ENCODE measurements around the gene TCFL5.

TCFL5 gene

DNA sequence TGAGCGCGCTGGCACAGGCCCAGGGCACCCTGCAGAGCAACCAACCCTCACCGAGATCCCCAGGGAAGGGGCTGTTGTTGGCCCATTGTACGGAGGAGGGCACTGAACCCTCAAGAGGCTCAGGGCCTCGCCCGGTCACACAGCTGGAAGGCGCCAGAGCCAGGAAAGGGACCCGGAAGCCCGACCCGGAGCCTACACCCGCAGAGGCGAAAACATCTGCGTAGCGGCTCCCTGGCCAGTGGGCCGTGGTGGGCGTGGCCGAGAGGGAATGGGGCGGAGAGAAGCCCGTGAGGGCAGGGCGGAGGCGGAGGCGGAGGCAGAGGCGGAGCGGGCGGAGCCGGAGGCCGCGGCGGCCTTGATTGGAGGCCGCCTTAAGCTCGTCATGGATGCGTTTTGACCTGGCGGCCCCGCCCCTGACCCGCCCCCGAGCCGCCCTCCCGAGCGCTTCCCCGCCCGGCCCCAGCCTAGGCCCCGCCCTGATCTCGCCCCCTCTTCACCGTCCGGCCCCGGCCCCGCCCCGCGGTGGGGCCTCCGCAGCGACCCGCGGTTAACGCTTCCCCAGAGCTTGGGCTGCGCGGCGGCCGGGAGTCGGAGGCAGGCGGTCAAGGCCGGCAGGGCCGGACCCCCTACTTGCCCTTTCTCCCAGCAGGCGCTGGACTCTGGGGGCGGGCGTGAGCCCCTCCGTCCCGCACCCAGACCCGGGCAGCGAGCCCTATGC lies 67.5 kb downstream of the TCFL5 start:
- DNase-seq, result peak; percentile 82

GRCh38 chr20:62793757-62794006 lies 67.9 kb downstream of the TCFL5 start:
- DNase-seq, result no peak

GRCh38 chr20:62792940-62793756 lies 68.5 kb downstream of the TCFL5 start:
- no peak for DNase-seq

GRCh38 chr20:62792182-62792939 lies 69.3 kb downstream of the TCFL5 start:
- no peak for DNase-seq

GRCh38 chr20:62791301-62792181 lies 70.1 kb downstream of the TCFL5 start:
- DNase-seq, result peak; percentile 70

Data from DMS 273 treated with DMSO at 0.1 percent for 48 hours (cell line).